Heart right ventricle (tissue), 16 donors: ENCODE measurements around the gene USH2A. TPM values are rescaled to one million over a fixed set of nuclear protein-coding genes. Genes with fewer than 3 reads are reported as not detected.

ENCODE experiments used
- ATAC-seq, 8 donors: fragments of 200-7000 bp; cut with Tn5 transposase; one replicate each; pipeline ENCODE4 v1.9.1; 2020; ENCODE audit warnings: mild to moderate bottlenecking in 8 of 8, moderate library complexity in 8 of 8, moderate number of reproducible peaks in 1 of 8
- DNase-seq, 2 donors: peaks; one replicate each; pipeline ENCODE4 v3.0.0-alpha.2; 2020
- H3K27ac ChIP-seq, 10 donors: fragments of 200-600 bp; sonication (generic) in 2 of 10; one replicate each; pipeline versions ENCODE4 v1.5.0 to v1.8.0; 2020 to 2022; ENCODE audit warnings: mild to moderate bottlenecking in 3 of 10
- H3K27me3 ChIP-seq, 7 donors: fragments of 200-600 bp; one replicate each; pipeline ENCODE4 v1.8.0; 2021 to 2022; ENCODE audit warnings: mild to moderate bottlenecking in 2 of 7
- H3K36me3 ChIP-seq, 9 donors: fragments of 200-600 bp; sonication (generic) in 1 of 9; one replicate each; pipeline versions ENCODE4 v1.5.0 to v1.8.0; 2020 to 2022; ENCODE audit warnings: mild to moderate bottlenecking in 2 of 9
- H3K4me1 ChIP-seq, 9 donors: fragments of 200-600 bp; sonication (generic) in 1 of 9; one replicate each; pipeline versions ENCODE4 v1.5.0 to v1.8.0; 2020 to 2022; ENCODE audit warnings: mild to moderate bottlenecking in 4 of 9
- H3K4me3 ChIP-seq, 10 donors: fragments of 200-600 bp; sonication (generic) in 2 of 10; one replicate each; pipeline versions ENCODE4 v1.5.0 to v1.8.0; 2020 to 2022; ENCODE audit warnings: mild to moderate bottlenecking in 7 of 10, moderate library complexity in 2 of 10
- H3K9me3 ChIP-seq, 11 donors: fragments of 200-600 bp in 10 of 11; sonication (generic) in 2 of 11; one replicate each; pipeline versions ENCODE4 v1.5.0 to v1.8.0; 2013 to 2022; ENCODE audit warnings: mild to moderate bottlenecking in 2 of 11, control low read depth in 1 of 11, moderate library complexity in 1 of 11
- CTCF ChIP-seq, 9 donors: fragments of 200-600 bp; sonication (generic) in 2 of 9; IDR thresholded peaks; one replicate each; pipeline versions ENCODE4 v1.5.0 to v1.8.0; 2021 to 2022; ENCODE audit warnings: antibody characterized with exemption in 9 of 9, mild to moderate bottlenecking in 5 of 9, moderate library complexity in 1 of 9
- WGBS, 2 donors: extraction: QIAGEN DNeasy Blood & Tissue Kit; methylation state at CpG; one replicate each; pipeline ENCODE4 v1.1.7; 2013; ENCODE audit warnings: inconsistent platforms in 1 of 2; 5-methylcytosine and 5-hydroxymethylcytosine counted together
- intact Hi-C, 10 donors: fragments of 100-400 bp; cut with DNase I; formaldehyde crosslinking; loops; one replicate each; pipeline versions ENCODE4 v1.11.1 to v1.14.2; 2022
- polyA plus RNA-seq, 2 donors: library from polyadenylated mRNA; stranded (reverse); fragments of 200-250 nt; gene quantifications; one replicate each; pipeline ENCODE4 v1.2.3, GENCODE V29; 2013
- total RNA-seq, 10 donors: library from RNA; stranded (reverse); fragmentation: NEBNext Ultra II Directional in 3 of 10; extraction: Animal tissue kit (Norgen Biotek cat#: 25700) in 3 of 10; gene quantifications; one replicate each; pipeline versions ENCODE4 v1.2.1 to v1.2.4, GENCODE V29; 2021 to 2023
- donor health status: Arrhythmogenic right ventricular cardiomyopathy.
- donor health status: ischemic (EF 13 %, LVEDD 7.1; RV severe dilation, severe dysfunction).
- donor health status: healthy with polysubstance abuse.
- donor health status: DM: no; HTN: yes; CAD: no.
- donor health status: DM: no; HTN: no; CAD: no.
- donor health status: ischemic (EF 25% LVEDD 6.9; RV normal size, moderate dysfunction).
- donor health status: ischemic (EF 25% LVEDD 5.7; RV mildly dilated, moderate dysfunction).
- donor health status: healthy.
- donor health status: DM: yes; HTN: yes; CAD: no.
- donor health status: Ischemic cardiomyopathy.
- donor health status: ischemic (EF 35%, LVEDD 5.7; RV mildly dilated, moderate dysfunction).
- donor health status: nonischemic (EF 11% LVEDD 7.7; RV severe dilation, severe dysfunction).
- donor health status: DM: yes; HTN: yes; CAD: no.
- donor health status: PGD.
- donor health status: ischemic (EF 29% LVEDD 5.4; RV normal size, mild dysfunction).
- donor health status: nonischemic (EF 23%, LVEDD 6.1; RV moderate dilation, normal function).

USH2A gene
- total and polyA plus RNA-seq, 12 donors: 0.01 to 4.9 (median 3.6) TPM

GRCh38 chr1:215645182-215645581 lies 778.1 kb downstream of the USH2A start:
- Histone ChIP-seq H3K4me3 (no peak overlapping the region), H3K36me3 (no peaks in the 10 kb centered on the region), H3K27me3 (peaks cover 0 to 14% (median 0%) of the 10 kb centered on the region in 7 donors), H3K27ac (no peak overlapping the region), H3K9me3 (no peaks in the 10 kb centered on the region), H3K4me1 (no peaks in the 10 kb centered on the region)
- no peak for DNase-seq
- ATAC-seq: no peak
- intact Hi-C loops: no loop called here
- 94 to 96% methylated on average over 4 of the region's 4 CpGs for WGBS, 2 donors
- no peak for TF ChIP-seq CTCF (IDR thresholded peaks at IDR 0.05)

- Histone ChIP-seq H3K27ac (no peak overlapping the region), H3K36me3 (no peaks in the 10 kb centered on the region), H3K27me3 (peaks cover 0 to 6% (median 0%) of the 10 kb centered on the region in 7 donors), H3K4me1 (no peaks in the 10 kb centered on the region), H3K9me3 (no peaks in the 10 kb centered on the region), H3K4me3 (no peak overlapping the region)
- TF ChIP-seq CTCF (IDR thresholded peaks at IDR 0.05): no peak
- DNase-seq (no peak), ATAC-seq (no peak)
- WGBS, 2 donors: 83 to 89% methylated on average over 4 of the region's 4 CpGs
- intact Hi-C loops: no loop called here
Measured at GRCh38 chr1:215643592-215644321, 779.5 kb downstream of the USH2A start.

- Histone ChIP-seq H3K9me3 (no peaks in the 10 kb centered on the region), H3K4me1 (peaks cover 0 to 5% (median 0%) of the 10 kb centered on the region in 9 donors), H3K4me3 (no peak overlapping the region), H3K27me3 (no peaks in the 10 kb centered on the region), H3K27ac (no peak overlapping the region), H3K36me3 (no peaks in the 10 kb centered on the region)
- TF ChIP-seq CTCF (IDR thresholded peaks at IDR 0.05): no peak
- intact Hi-C loops: no loop called here
- no peak for DNase-seq
- no peak for ATAC-seq
- 92 to 93% methylated on average over 18 of the region's 18 CpGs for WGBS, 2 donors
Measured at GRCh38 chr1:215640429-215641148, 782.7 kb downstream of the USH2A start.

- Histone ChIP-seq H3K4me1 (peaks cover 0 to 5% (median 0%) of the 10 kb centered on the region in 9 donors), H3K27me3 (peaks cover 0 to 6% (median 0%) of the 10 kb centered on the region in 7 donors), H3K9me3 (no peaks in the 10 kb centered on the region), H3K36me3 (no peaks in the 10 kb centered on the region), H3K27ac (peak overlapping the region in 3 of 10 donors; percentile 2 to 31 (median 9)), H3K4me3 (no peak overlapping the region)
- DNase-seq (no peak), ATAC-seq (peak in 7 of 8 donors; percentile 18 to 82 (median 34))
- intact Hi-C loops: no loop called here
- 63 to 68% methylated on average over 7 of the region's 7 CpGs for WGBS, 2 donors
- no peak for TF ChIP-seq CTCF (IDR thresholded peaks at IDR 0.05)
Measured at GRCh38 chr1:215637041-215637573, 786.1 kb downstream of the USH2A start.
